ENCODE results near the gene DNAJC1. TPM values are rescaled to one million over a fixed set of nuclear protein-coding genes. Genes with fewer than 3 reads are reported as not detected.

The DNAJC1 gene
- total RNA-seq, 4 donors from 2014 or later = 22.8 to 101 (median 49.4) TPM

DNA sequence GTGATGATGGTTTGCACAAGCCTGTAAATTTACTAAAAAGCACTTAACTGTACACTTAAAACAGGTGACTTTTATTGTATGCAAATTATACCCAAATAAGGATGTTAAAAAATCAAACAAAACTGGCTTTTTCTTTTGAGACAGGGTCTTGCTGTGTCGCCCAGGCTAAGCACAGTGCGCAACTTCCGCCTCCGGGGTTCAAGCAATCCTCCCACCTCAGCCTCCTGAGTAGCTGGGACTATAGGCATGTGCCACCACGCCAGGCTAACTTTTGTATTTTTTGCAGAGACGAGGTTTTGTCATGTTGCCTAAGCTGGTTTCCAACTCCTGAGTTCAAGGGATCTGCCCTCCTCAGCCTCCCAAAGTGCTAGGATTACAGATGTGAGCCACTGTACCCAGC, 77.7 kb downstream of the DNAJC1 start:
- WGBS, 2 donors = 87 to 93% methylated on average over 6 of the region's 6 CpGs
- TF ChIP-seq POLR2A (IDR thresholded peaks at IDR 0.05) = no peak
- TF ChIP-seq, protein P1, sequence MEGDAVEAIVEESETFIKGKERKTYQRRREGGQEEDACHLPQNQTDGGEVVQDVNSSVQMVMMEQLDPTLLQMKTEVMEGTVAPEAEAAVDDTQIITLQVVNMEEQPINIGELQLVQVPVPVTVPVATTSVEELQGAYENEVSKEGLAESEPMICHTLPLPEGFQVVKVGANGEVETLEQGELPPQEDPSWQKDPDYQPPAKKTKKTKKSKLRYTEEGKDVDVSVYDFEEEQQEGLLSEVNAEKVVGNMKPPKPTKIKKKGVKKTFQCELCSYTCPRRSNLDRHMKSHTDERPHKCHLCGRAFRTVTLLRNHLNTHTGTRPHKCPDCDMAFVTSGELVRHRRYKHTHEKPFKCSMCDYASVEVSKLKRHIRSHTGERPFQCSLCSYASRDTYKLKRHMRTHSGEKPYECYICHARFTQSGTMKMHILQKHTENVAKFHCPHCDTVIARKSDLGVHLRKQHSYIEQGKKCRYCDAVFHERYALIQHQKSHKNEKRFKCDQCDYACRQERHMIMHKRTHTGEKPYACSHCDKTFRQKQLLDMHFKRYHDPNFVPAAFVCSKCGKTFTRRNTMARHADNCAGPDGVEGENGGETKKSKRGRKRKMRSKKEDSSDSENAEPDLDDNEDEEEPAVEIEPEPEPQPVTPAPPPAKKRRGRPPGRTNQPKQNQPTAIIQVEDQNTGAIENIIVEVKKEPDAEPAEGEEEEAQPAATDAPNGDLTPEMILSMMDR (IDR thresholded peaks at IDR 0.05) = no peak
- H3K4me3 ChIP-seq (ENCODE audit: low read depth, poor library complexity, severe bottlenecking) = no peak overlapping the region

DNA sequence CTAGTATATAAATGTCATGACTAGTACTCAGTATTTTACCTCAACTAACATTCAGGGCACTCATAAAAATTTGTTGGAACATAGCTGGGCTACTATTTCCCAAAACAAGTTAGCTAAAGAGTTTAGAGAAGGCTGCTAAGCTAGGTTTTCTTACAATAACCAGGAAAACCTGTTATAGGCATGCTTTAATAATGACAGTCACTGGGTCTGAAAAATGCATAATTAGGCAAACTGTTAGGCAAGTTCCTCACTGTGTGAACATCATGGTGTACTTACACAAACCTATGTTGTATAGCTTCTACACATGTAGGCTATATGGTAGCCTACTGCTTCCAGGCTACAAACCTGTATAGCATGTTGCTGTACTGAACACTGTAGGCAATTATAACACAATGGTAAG, 79.0 kb downstream of the DNAJC1 start:
- intact Hi-C loops (cut with DNase I; ENCODE audit: low total_unique reads) = no loop called here
- H3K4me3 ChIP-seq (ENCODE audit: low read depth, poor library complexity, severe bottlenecking) = no peak overlapping the region
- DNase-seq (ENCODE audit: low spot score in 2 of 2) = no peak
- no peak for TF ChIP-seq POLR2A (IDR thresholded peaks at IDR 0.05)
- TF ChIP-seq, protein P1 (IDR thresholded peaks at IDR 0.05) = no peak

More for the DNA sequence above, 77.7 kb downstream of the DNAJC1 start:
- intact Hi-C loops (cut with DNase I; ENCODE audit: low total_unique reads) = no loop called here
- no peak for DNase-seq (ENCODE audit: low spot score in 2 of 2)

DNA sequence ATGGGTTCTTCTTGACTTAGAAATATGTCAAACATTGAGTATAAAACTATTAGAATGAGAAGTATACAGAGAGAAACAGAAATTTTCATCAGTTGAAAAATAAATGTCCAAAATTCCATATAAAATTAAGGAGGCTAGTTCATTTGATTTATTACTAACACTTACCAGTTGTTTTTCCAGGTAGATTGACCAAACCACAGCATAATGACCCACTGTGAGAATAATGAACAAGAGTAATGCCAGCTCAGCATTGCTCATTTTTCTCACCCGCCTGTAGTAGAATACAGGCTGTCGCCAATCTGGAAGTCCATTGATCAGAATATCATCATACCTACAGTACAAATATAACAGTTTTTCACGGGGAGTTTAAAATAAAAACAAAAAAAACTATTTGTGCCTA, 82.9 kb downstream of the DNAJC1 start:
- intact Hi-C loops (cut with DNase I; ENCODE audit: low total_unique reads) = no loop called here
- no peak overlapping the region for H3K4me3 ChIP-seq (ENCODE audit: low read depth, poor library complexity, severe bottlenecking)
- TF ChIP-seq, protein P1 (IDR thresholded peaks at IDR 0.05) = no peak
- no peak for TF ChIP-seq POLR2A (IDR thresholded peaks at IDR 0.05)
- 96 to 97% methylated on average over 3 of the region's 3 CpGs for WGBS, 2 donors
- no peak for DNase-seq (ENCODE audit: low spot score in 2 of 2)

DNA sequence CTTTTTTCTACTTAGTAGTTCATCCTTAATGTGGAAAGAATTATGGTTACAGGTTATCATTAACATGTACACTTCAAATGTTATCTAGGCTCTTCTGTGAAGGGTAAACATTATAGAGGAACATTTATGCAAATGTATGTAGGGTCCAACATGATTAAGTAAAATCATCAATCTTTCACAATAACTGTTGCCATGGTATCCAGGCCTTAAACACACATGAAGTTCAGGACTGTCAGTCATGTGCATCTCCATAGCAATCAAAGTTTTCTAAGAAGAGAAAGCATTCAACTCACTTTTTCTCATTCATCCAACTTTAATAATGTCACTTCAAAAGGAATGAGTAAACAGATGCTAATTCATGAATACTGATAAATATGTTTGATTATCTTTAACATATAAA, 83.6 kb downstream of the DNAJC1 start:
- TF ChIP-seq, protein P1 (IDR thresholded peaks at IDR 0.05) = no peak
- no peak for TF ChIP-seq POLR2A (IDR thresholded peaks at IDR 0.05)
- intact Hi-C loops (cut with DNase I; ENCODE audit: low total_unique reads) = no loop called here
- no peak overlapping the region for H3K4me3 ChIP-seq (ENCODE audit: low read depth, poor library complexity, severe bottlenecking)
- no peak for DNase-seq (ENCODE audit: low spot score in 2 of 2)

DNA sequence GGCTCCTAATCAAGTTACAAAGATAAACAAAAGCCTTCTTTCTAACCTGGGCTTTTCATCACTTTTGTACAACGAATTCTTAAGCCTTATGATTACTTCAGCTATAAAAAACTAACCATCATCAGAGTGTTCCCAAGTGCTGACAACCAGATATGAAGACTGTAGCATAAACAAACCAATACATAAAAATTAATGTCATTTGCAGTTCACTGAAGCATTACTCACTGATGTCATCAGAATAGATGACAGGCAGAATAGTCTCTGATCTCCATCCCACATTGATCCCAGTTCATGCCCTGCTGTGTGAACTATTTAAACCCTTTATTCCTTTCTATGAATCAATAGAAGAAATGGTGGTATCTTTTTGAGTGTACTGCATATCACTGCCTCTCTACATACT, 84.4 kb downstream of the DNAJC1 start:
- WGBS, 2 donors = 55 to 63% methylated on average over 1 of the region's 1 CpG
- intact Hi-C loops (cut with DNase I; ENCODE audit: low total_unique reads) = no loop called here
- no peak for DNase-seq (ENCODE audit: low spot score in 2 of 2)
- H3K4me3 ChIP-seq (ENCODE audit: low read depth, poor library complexity, severe bottlenecking) = no peak overlapping the region
- TF ChIP-seq POLR2A (IDR thresholded peaks at IDR 0.05) = no peak
- TF ChIP-seq, protein P1 (IDR thresholded peaks at IDR 0.05) = no peak

DNA sequence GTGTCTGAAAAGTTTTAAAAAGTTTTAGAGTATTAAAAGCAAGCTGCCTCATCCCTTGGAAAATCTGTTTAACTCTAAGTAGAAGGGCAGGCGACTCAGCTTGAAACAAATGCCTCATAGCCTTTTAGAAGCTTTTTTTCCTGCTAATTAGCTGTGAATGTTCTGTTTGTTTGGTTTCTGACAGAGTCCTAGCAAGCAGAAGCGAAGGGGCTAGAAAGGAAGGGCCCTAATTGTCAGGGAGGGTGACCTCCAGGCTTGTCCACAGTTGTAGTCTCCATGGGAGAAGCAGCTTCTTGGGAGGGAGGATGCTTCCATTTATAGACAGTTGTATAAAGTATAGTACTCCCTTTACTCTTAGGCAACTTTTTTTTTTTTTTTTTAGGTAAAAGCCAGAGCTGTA, 90.9 kb downstream of the DNAJC1 start:
- no peak for DNase-seq (ENCODE audit: low spot score in 2 of 2)
- TF ChIP-seq POLR2A (IDR thresholded peaks at IDR 0.05) = no peak
- TF ChIP-seq, protein P1 (IDR thresholded peaks at IDR 0.05) = no peak
- WGBS, 2 donors = 84 to 86% methylated on average over 2 of the region's 2 CpGs
- no peak overlapping the region for H3K4me3 ChIP-seq (ENCODE audit: low read depth, poor library complexity, severe bottlenecking)
- intact Hi-C loops (cut with DNase I; ENCODE audit: low total_unique reads) = no loop called here

Measured in lower leg skin (tissue), 4 donors.